GM19463 (cell line): ENCODE results near the gene LIF.

Experiments used
- ATAC-seq: cut with Tn5 transposase; IDR thresholded peaks from one replicate; pipeline ENCODE4 v1.9.1; 2021; ENCODE audit warnings: mild to moderate bottlenecking, moderate library complexity; ENCODE audit not compliant: unreplicated experiment

LIF gene

DNA sequence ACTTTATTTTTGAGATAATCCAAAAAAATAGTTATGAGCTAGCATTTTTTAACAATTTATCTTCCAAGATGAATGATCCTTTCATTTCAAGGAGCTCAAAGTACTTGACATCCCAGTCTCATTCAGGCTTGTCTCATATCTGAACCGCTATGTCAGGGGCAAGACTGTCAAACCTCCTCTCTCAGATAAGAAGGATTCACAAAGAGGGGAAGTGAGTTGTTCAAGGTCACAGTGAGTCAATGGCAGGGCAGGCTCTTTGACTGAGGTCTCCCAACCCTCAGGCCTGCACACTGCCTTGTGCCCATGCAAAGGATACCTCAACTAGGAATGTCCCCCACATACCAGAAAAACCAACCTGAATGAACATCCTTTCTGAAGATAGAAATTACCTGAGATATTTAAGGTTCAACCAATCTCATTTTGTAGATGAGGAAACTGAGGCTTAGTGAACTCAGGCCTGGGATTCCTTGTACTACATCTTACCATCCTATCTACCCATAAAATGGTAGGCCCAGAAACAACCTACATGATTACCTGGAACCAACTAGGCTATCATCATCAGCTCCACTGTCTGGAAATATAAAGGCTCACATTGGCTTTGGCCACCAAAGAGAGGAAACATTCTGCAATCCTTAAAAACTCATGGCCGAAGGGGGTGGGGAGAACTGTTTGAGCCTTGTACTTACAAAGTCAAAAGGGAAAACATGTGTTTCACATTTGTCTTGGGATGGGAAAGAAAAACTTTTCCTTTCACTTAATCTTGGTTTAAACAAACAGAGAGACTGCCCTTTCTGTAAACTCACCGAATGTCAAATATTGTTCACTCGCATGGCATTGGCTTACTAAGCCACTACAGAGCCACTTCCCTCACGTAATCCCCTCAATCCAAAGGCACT is 51.1 kb downstream of the LIF start:
- no peak for ATAC-seq

DNA sequence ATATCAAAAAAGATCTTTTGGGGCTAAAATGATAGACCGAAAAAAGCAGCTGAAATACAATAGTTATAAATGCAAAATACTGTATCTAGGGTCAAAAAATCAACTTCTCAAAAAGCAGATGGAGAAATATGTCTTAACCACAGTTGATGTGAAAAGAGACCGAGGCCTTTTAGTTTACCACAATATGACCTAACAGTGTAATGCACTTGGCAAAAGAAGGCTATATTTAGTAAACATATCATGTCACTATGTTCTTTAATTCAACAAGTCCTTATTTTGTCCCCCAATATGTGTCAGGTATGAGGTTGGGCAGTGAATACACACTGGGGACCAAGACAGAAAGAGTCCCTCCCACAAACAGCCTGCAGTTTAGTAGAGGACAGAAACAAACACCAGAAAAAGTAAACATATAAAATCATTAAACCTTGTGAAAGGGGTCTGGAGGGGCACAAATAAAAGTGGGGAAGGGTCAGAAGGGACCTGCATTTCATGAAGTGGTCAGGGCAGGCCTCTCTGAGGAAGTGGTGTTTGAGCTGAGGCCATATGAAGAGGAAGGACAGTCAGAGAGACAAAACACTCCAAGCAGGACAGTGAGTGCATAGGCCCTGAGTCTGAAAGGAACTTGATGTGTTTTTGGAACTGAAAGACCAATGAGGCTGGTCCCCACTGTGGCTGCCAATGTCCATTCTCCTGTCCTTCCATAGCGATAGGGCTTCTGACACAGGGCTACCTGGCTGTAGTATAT is 53.4 kb downstream of the LIF start:
- ATAC-seq, result no peak

GRCh38 chr22:30192427-30192826 is 54.1 kb downstream of the LIF start:
- no peak for ATAC-seq

GRCh38 chr22:30191040-30191701 is 55.4 kb downstream of the LIF start:
- no peak for ATAC-seq

DNA sequence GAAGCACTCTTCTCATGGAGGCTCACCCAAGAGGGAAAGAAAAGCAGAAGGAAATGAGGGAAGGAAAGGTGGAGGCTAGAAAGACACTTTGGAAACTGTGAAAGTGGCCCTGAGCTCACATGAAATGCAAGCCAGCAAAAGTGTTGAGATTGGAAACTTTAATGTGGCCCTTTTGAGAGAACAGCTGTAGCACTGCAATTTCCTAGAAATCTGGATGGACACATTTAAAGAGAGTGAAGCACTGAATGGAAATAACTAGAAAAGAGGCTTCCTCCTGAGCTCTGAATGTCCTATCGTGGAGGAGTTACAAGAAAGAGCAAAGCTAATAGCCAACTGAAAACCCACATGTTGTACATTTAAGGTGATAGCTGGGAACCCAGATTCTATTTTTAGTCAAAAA is 56.0 kb downstream of the LIF start:
- ATAC-seq, result no peak
